ENCODE data around the gene GEN1. TPM values are rescaled to one million over a fixed set of nuclear protein-coding genes. Genes with fewer than 3 reads are reported as not detected.
"Not testable (repeated sequence)": the region's sequence is repeated elsewhere in the genome, so short reads cannot be mapped to it uniquely, and the experiment has no call there.

GEN1 gene
- total RNA-seq, 4 donors from 2014 or later: 1.4 to 5.8 (median 3.0) TPM

DNA sequence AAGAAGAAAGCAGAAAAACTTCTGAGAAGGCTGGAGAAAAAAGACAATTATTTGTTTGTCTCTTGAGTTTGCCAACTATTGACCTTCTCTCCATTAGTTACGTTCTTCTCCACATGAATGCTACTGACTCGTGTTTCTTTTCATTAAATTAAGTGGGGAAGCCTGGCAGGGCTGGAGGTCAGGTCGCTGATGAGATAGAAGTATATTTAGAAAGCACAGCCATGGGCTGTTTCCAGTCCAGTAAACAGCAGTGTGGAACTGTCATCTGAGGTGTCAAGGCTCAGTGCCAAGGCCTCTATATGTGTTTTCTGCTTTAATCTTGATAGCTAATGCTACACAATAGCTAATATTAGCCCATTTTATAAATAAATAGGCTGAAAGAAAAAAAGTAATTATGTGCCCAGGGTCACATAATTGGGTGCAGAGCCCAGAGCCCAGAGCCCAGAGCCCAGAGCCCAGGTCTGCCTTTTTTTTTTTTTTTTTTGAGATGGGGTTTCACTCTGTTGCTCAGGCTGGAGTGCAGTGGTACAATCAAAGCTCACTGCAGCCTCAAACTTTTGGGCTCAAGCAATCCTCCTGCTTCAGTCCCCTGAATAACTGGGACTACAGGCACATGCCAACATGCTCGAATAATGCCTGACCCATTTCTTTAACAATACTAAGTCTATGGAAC is 68.6 kb downstream of the GEN1 start:
- no peak for TF ChIP-seq EP300 (IDR thresholded peaks at IDR 0.05)
- TF ChIP-seq POLR2AphosphoS5 (IDR thresholded peaks at IDR 0.05): no peak
- TF ChIP-seq POLR2A (IDR thresholded peaks at IDR 0.05): no peak
- TF ChIP-seq, protein P1, sequence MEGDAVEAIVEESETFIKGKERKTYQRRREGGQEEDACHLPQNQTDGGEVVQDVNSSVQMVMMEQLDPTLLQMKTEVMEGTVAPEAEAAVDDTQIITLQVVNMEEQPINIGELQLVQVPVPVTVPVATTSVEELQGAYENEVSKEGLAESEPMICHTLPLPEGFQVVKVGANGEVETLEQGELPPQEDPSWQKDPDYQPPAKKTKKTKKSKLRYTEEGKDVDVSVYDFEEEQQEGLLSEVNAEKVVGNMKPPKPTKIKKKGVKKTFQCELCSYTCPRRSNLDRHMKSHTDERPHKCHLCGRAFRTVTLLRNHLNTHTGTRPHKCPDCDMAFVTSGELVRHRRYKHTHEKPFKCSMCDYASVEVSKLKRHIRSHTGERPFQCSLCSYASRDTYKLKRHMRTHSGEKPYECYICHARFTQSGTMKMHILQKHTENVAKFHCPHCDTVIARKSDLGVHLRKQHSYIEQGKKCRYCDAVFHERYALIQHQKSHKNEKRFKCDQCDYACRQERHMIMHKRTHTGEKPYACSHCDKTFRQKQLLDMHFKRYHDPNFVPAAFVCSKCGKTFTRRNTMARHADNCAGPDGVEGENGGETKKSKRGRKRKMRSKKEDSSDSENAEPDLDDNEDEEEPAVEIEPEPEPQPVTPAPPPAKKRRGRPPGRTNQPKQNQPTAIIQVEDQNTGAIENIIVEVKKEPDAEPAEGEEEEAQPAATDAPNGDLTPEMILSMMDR (IDR thresholded peaks at IDR 0.05): no peak
- H3K27me3 ChIP-seq: no peaks in the 10 kb centered on the region
- WGBS, 2 donors (ENCODE audit: low coverage in 1 of 2): 43% methylated on average over 4 of the region's 4 CpGs
- H3K36me3 ChIP-seq: no peaks in the 10 kb centered on the region
- ATAC-seq: no peak
- no peaks in the 10 kb centered on the region for H3K9me3 ChIP-seq
- H3K27ac ChIP-seq: no peak overlapping the region
- H3K4me3 ChIP-seq: no peak overlapping the region
- peaks cover 0 to 9% (median 8%) of the 10 kb centered on the region in 3 donors for H3K4me1 ChIP-seq

DNA sequence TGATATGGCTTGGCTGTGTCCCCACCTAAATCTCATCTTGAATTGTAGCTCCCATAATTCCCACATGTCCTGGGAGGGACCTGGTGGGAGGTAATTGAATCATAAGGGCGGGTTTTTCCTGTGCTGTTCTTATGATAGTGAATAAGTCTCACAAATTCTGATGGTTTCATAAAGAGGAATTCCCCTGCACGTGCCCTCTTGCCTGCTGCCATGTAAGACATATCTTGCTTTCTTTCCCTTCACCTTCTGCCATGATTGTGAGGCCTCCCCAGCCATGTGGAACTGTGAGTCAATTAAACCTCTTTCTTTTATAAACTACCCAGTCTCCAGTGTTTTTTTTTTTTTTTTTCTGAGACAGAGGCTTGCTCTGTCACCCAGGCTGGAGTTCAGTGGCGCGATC is 69.7 kb downstream of the GEN1 start:
- H3K4me1 ChIP-seq, H3K27me3 ChIP-seq, H3K27ac ChIP-seq, ATAC-seq, H3K9me3 ChIP-seq, H3K36me3 ChIP-seq, H3K4me3 ChIP-seq: not testable (repeated sequence)
- WGBS, 2 donors (ENCODE audit: low coverage in 1 of 2): 89% methylated on average over 4 of the region's 4 CpGs; no CpG with 5 or more reads in 1 of the 2 donors

DNA sequence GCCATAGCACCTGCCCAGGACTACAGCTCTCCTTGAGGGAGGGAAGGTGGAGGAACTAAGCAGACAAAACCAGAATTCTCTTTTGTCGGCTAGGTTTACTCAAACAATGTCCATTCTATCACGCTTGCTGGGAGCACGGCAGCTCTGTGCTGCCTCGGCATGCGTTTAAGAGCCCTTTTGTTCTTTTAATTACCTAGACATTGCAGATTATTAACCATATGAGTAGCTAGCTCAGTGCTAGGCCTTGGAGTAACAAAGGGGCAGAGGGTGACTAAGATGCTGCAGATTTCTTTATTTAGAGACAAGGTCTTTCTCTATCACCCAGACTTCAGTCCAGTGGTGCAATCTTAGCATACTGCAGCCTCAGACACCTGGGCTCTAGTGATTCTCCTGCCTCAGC is 73.4 kb downstream of the GEN1 start:
- no peak overlapping the region for H3K27ac ChIP-seq
- peaks cover 18% of the 10 kb centered on the region for H3K27me3 ChIP-seq
- no peaks in the 10 kb centered on the region for H3K9me3 ChIP-seq
- no peaks in the 10 kb centered on the region for H3K36me3 ChIP-seq
- no peak overlapping the region for H3K4me3 ChIP-seq
- ATAC-seq: no peak
- WGBS, 2 donors (ENCODE audit: low coverage in 1 of 2): 90 to 92% methylated on average over 2 to 5 of the region's 5 CpGs
- H3K4me1 ChIP-seq: peaks cover 0 to 16% (median 4%) of the 10 kb centered on the region in 3 donors
- TF ChIP-seq EP300 (IDR thresholded peaks at IDR 0.05) (no peak), POLR2AphosphoS5 (IDR thresholded peaks at IDR 0.05) (no peak), POLR2A (IDR thresholded peaks at IDR 0.05) (no peak)
- TF ChIP-seq, protein P1 (IDR thresholded peaks at IDR 0.05): no peak

DNA sequence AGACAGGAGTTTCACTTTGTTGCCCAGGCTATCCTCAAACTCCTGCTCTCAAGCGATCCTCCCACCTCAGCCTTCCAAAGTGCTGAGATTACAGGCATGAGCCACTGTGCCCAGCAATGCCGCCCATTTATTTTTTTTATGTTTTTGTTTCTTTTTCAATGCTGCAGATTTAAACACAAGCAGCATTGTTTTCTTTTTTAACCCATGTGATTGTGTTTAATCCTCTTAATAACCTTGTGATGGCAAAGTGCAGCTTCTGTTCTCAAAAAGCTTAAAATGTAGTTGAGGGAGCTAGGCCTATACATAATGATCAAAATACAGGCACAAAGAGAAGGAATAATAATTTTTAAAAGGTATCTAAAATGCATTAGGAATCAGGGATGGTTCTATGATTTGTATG is 73.8 kb downstream of the GEN1 start:
- H3K27ac ChIP-seq: no peak overlapping the region
- 100% methylated on average over 1 to 2 of the region's 2 CpGs for WGBS, 2 donors (ENCODE audit: low coverage in 1 of 2)
- H3K4me1 ChIP-seq: peaks cover 0 to 11% (median 0%) of the 10 kb centered on the region in 3 donors
- no peaks in the 10 kb centered on the region for H3K36me3 ChIP-seq
- TF ChIP-seq EP300 (IDR thresholded peaks at IDR 0.05): no peak
- no peak for TF ChIP-seq POLR2AphosphoS5 (IDR thresholded peaks at IDR 0.05)
- TF ChIP-seq, protein P1 (IDR thresholded peaks at IDR 0.05): no peak
- no peak for TF ChIP-seq POLR2A (IDR thresholded peaks at IDR 0.05)
- H3K27me3 ChIP-seq: peaks cover 18% of the 10 kb centered on the region
- no peak for ATAC-seq
- H3K4me3 ChIP-seq: no peak overlapping the region
- H3K9me3 ChIP-seq: no peaks in the 10 kb centered on the region

DNA sequence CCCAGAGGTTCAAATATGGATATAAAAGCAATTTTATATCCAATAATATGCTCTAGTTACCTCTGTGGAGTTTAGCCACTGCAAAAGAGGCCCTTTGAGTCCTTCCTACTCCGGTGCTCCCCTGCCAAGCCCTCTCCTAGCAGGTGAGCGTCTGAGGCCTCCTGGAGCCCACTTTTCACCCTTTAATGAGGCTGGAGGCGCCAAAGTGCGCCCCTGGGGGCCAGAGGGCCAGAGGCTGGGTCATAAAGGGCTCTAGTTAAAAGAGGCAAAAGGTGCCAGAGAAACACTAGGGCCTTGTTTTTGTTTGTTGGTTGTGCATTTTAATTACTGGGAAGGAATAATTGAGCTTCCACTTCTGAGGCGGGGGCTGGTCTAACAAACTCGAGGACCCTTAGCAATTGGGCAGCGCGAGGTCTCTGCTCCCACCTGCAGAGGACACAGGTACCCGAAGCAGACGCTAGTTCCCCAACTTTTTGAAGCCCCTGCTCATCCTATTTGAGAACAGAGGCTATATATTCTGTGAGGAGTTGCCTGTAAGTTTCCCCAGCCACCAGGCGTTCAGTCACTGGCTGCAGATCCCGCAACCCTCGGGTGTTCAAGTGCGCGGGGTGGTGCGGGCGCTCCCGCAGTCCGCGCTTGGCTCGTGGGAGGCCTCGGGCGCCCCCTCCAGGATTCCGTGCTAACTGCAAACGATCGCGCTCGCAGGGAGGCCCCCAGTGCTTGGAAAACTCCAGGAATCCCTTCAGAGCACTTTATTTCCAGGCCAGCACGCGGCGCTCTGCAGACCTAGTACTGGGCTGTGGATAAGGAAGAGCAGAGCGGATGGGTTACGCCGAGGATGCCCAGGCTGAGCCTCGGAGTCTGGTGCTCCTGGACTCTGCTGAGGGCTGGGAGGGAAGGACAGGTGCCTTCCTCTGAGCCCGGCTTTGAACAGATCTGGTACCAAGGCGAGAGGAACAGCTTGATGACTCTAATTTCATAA is 76.4 kb downstream of the GEN1 start:
- Histone ChIP-seq H3K27me3 (peaks cover 18% of the 10 kb centered on the region), H3K4me3 (no peak overlapping the region), H3K9me3 (no peaks in the 10 kb centered on the region), H3K36me3 (no peaks in the 10 kb centered on the region), H3K4me1 (peaks cover 0 to 8% (median 0%) of the 10 kb centered on the region in 3 donors), H3K27ac (no peak overlapping the region)
- no peak for TF ChIP-seq POLR2AphosphoS5 (IDR thresholded peaks at IDR 0.05)
- TF ChIP-seq, protein P1 (IDR thresholded peaks at IDR 0.05): peak; percentile 22 to 79 (median 42)
- ATAC-seq: peak; percentile 67
- 24 to 39% methylated on average over 5 to 6 of the region's 37 CpGs for WGBS, 2 donors (ENCODE audit: low coverage in 1 of 2)
